IMR-90 (cell line): ENCODE data around the gene KPTN. TPM values are rescaled to one million over a fixed set of nuclear protein-coding genes. Genes with fewer than 3 reads are reported as not detected.

ENCODE experiments used
- ATAC-seq: fragments of 200-7000 bp; cut with Tn5 transposase; 2 replicates; pipeline ENCODE4 v1.9.1; 2020; ENCODE audit warnings: low read depth, mild to moderate bottlenecking, moderate library complexity
- BruUV-seq: library from RNA; stranded (reverse); fragments of 400-500 nt; replicated peaks from 2 replicates; lab custom pipeline; 2021; lab: Mats Ljungman, UMichigan
- CTCF ChIA-PET: fragments of 300-600 bp; formaldehyde crosslinking; extraction: SDS; loops from one replicate; lab custom pipeline; 2021; ENCODE audit warnings: antibody characterized with exemption; lab: Yijun Ruan, JAX
- POLR2A ChIA-PET: fragments of 300-600 bp; sonication (Branson Sonifier 250); formaldehyde crosslinking; loops from one replicate; lab custom pipeline; 2022; ENCODE audit warnings: antibody characterized with exemption; ENCODE audit not compliant: unreplicated experiment; lab: Charles Lee
- DNase-seq: peaks from one replicate; pipeline ENCODE4 v3.0.0; 2013
- H2AFZ ChIP-seq: replicated peaks from 2 replicates; pipeline ENCODE3; 2013; ENCODE audit warnings: low read length, mild to moderate bottlenecking; ENCODE audit not compliant: poor library complexity
- H2AK5ac ChIP-seq: 2 replicates; pipeline ENCODE4 v1.6.1; 2013; ENCODE audit warnings: low read depth, low read length, inconsistent platforms
- H2AK9ac ChIP-seq: replicated peaks from 2 replicates; pipeline ENCODE3; 2013; ENCODE audit warnings: mild to moderate bottlenecking, low read depth, low read length, moderate library complexity; ENCODE audit not compliant: poor library complexity
- H2BK120ac ChIP-seq: 2 replicates; pipeline ENCODE4 v1.6.1; 2013; ENCODE audit warnings: low read depth, low read length, inconsistent platforms
- H2BK15ac ChIP-seq: 3 replicates; pipeline ENCODE4 v1.6.1; 2013; ENCODE audit warnings: low read depth, low read length, inconsistent platforms
- H2BK20ac ChIP-seq: 2 replicates; pipeline ENCODE4 v1.6.1; 2013; ENCODE audit warnings: low read depth, mild to moderate bottlenecking, inconsistent platforms, low read length, moderate library complexity
- H2BK5ac ChIP-seq: 2 replicates; pipeline ENCODE4 v1.6.1; 2013; ENCODE audit warnings: mild to moderate bottlenecking, low read depth, low read length, inconsistent platforms; ENCODE audit not compliant: poor library complexity, severe bottlenecking
- H3K14ac ChIP-seq: replicated peaks from 2 replicates; pipeline ENCODE4 v1.6.1; 2013; ENCODE audit warnings: low read depth, low read length, inconsistent platforms
- H3K18ac ChIP-seq: 2 replicates; pipeline ENCODE4 v1.6.1; 2013; ENCODE audit warnings: low read depth, low read length, control low read depth
- H3K23ac ChIP-seq: 2 replicates; pipeline ENCODE4 v1.6.1; 2013; ENCODE audit warnings: low read depth, low read length, inconsistent platforms
- H3K27ac ChIP-seq: 2 replicates; pipeline ENCODE4 v1.5.1; 2013; ENCODE audit warnings: mild to moderate bottlenecking, control low read depth, low read length; ENCODE audit not compliant: insufficient read depth
- H3K27me3 ChIP-seq: 2 replicates; pipeline ENCODE4 v1.6.1; 2013; ENCODE audit warnings: low read length; ENCODE audit not compliant: control insufficient read depth, insufficient read depth
- H3K36me3 ChIP-seq: 2 replicates; pipeline ENCODE4 v1.6.1; 2013; ENCODE audit warnings: low read length, mixed read lengths; ENCODE audit not compliant: control insufficient read depth, insufficient read depth
- H3K4ac ChIP-seq: 2 replicates; pipeline ENCODE4 v1.6.1; 2013; ENCODE audit warnings: low read depth, low read length, inconsistent platforms
- H3K4me1 ChIP-seq: 2 replicates; pipeline ENCODE4 v1.6.1; 2013; ENCODE audit warnings: low read length, mixed read lengths; ENCODE audit not compliant: control insufficient read depth, insufficient read depth
- H3K4me2 ChIP-seq: 2 replicates; pipeline ENCODE4 v1.6.1; 2013; ENCODE audit warnings: low read depth, mild to moderate bottlenecking, control low read depth, low read length, moderate library complexity
- H3K4me3 ChIP-seq: 2 replicates; pipeline ENCODE4 v1.5.1; 2013; ENCODE audit warnings: low read depth, mild to moderate bottlenecking, control low read depth, low read length, moderate library complexity; ENCODE audit not compliant: insufficient read depth
- H3K56ac ChIP-seq: 2 replicates; pipeline ENCODE4 v1.6.1; 2013; ENCODE audit warnings: low read length, inconsistent platforms; ENCODE audit not compliant: insufficient read depth; ENCODE audit errors: extremely low read depth
- H3K79me1 ChIP-seq, 2 experiments: 2 replicates each; pipeline ENCODE4 v1.6.1; 2013; ENCODE audit warnings: low read length in 2 of 2, inconsistent platforms in 1 of 2, low read depth in 1 of 2
- H3K9ac ChIP-seq: 2 replicates; pipeline ENCODE4 v1.6.1; 2013; ENCODE audit warnings: low read depth, low read length, control low read depth
- H3K9me1 ChIP-seq: 2 replicates; pipeline ENCODE4 v1.6.1; 2013; ENCODE audit warnings: low read length, inconsistent platforms; ENCODE audit not compliant: insufficient read depth
- H3K9me3 ChIP-seq: 2 replicates; pipeline ENCODE4 v1.6.1; 2013; ENCODE audit warnings: low read length; ENCODE audit not compliant: control insufficient read depth, insufficient read depth
- H4K20me1 ChIP-seq: 2 replicates; pipeline ENCODE4 v1.6.1; 2013; ENCODE audit warnings: low read length, inconsistent platforms; ENCODE audit not compliant: insufficient read depth
- H4K5ac ChIP-seq: 2 replicates; pipeline ENCODE4 v1.6.1; 2013; ENCODE audit warnings: mild to moderate bottlenecking, low read depth, low read length, control low read depth
- H4K8ac ChIP-seq, 2 experiments: 2 replicates each; pipeline ENCODE4 v1.6.1; 2013; ENCODE audit warnings: low read depth in 2 of 2, low read length in 2 of 2, control low read depth in 1 of 2, inconsistent platforms in 1 of 2
- H4K91ac ChIP-seq: 2 replicates; pipeline ENCODE4 v1.6.1; 2013; ENCODE audit warnings: low read depth, low read length, inconsistent platforms; ENCODE audit not compliant: insufficient read depth
- MAZ ChIP-seq: IDR thresholded peaks from 2 replicates; pipeline ENCODE4 v1.6.1; 2012; ENCODE audit warnings: low read depth, mild to moderate bottlenecking, low read length, improper control_type of control experiment, moderate library complexity, borderline replicate concordance
- WGBS, 2 experiments: methylation state at CpG; one replicate each; pipeline versions ENCODE4 v1.1.5 to v1.1.7; 2013; ENCODE audit warnings: missing lambda C conversion rate in 2 of 2; ENCODE audit not compliant: insufficient read length in 1 of 2; ENCODE audit errors: extremely low coverage in 2 of 2; 5-methylcytosine and 5-hydroxymethylcytosine counted together
- dilution Hi-C: fragments of 300-500 bp; cut with HindIII; formaldehyde crosslinking; loops from one replicate; pipeline ENCODE4 v1.14.3; 2018; ENCODE audit warnings: low sequenced_read_pairs; ENCODE audit not compliant: unreplicated experiment
- in situ Hi-C: fragments of 300-500 bp; cut with MboI; formaldehyde crosslinking; loops from 3 replicates; pipeline ENCODE4 v1.14.3; 2019; ENCODE audit warnings: low sequenced_read_pairs, inconsistent platforms, mixed read lengths
- intact Hi-C: fragments of 100-400 bp; cut with micrococcal nuclease; formaldehyde crosslinking; loops from 2 replicates; pipeline ENCODE4 v1.10.0; 2022
- polyA plus RNA-seq, 3 experiments: library from polyadenylated mRNA; depleted of rRNA; stranded (reverse); fragments of >200 nt; gene quantifications; 2 replicates each; pipeline ENCODE4 v1.2.3, GENCODE V29; 2012; ENCODE audit warnings: low replicate concordance in 1 of 3
- total RNA-seq: library from RNA; depleted of rRNA; stranded (reverse); fragments of >200 nt; gene quantifications from 2 replicates; pipeline ENCODE4 v1.2.3, GENCODE V29; 2012

KPTN gene
- total and polyA plus RNA-seq, 2 of the 4 experiments (the other 2 are of a cell fraction), result 4.1 to 15.4 TPM

GRCh38 chr19:47476438-47476972, 7.5 kb downstream of the KPTN start:
- Histone ChIP-seq H3K27me3 (peaks cover 5% of the 10 kb centered on the region), H2AFZ (no peak overlapping the region), H2AK9ac (no peak overlapping the region), H3K23ac (no peak overlapping the region), H2BK15ac (no peak overlapping the region), H2BK120ac (no peak overlapping the region), H3K14ac (no peak overlapping the region), H4K20me1 (no peaks in the 10 kb centered on the region), H3K18ac (no peak overlapping the region), H3K4me2 (no peak overlapping the region), H3K9me1 (no peaks in the 10 kb centered on the region), H3K9me3 (no peaks in the 10 kb centered on the region), H2AK5ac (no peak overlapping the region), H3K4me1 (no peaks in the 10 kb centered on the region), H3K4ac (no peak overlapping the region), H2BK5ac (no peak overlapping the region), H4K91ac (no peak overlapping the region), H4K5ac (no peak overlapping the region), H3K9ac (no peak overlapping the region), H3K56ac (no peak overlapping the region), H3K36me3 (no peaks in the 10 kb centered on the region), H3K27ac (no peak overlapping the region), H2BK20ac (no peak overlapping the region), H3K4me3 (no peak overlapping the region), H4K8ac (no peak overlapping the region), H3K79me1 (no peaks in the 10 kb centered on the region)
- ATAC-seq, result no peak
- TF ChIP-seq MAZ, result no peak
- intact Hi-C loops (no loop called here), in situ Hi-C loops (no loop called here), dilution Hi-C loops (no loop called here)
- POLR2A ChIA-PET, result no interaction called here
- DNase-seq, result no peak
- CTCF ChIA-PET, result interaction anchor here (0.7 kb wide), 1 partner anchor 40 kb away, joined by 4 read pairs; no protein-coding TSS in a partner anchor
- BruUV-seq, result no TSS peak
- 80% methylated on average over 9 of the region's 17 CpGs; no CpG with 5 or more reads in 1 of the 2 experiments for WGBS, 2 experiments
